ENCODE results near the gene PPP1R10.

The PPP1R10 gene

DNA sequence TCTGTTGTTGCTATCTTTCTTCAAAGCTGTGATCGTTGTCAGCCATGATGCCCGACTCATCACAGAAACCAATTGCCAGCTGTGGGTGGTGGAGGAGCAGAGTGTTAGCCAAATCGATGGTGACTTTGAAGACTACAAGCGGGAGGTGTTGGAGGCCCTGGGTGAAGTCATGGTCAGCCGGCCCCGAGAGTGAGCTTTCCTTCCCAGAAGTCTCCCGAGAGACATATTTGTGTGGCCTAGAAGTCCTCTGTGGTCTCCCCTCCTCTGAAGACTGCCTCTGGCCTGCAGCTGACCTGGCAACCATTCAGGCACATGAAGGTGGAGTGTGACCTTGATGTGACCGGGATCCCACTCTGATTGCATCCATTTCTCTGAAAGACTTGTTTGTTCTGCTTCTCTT is 26.5 kb downstream of the PPP1R10 start:
- Mint-ChIP-seq H3K9me3 (no peaks in the 10 kb centered on the region), H3K4me1 (peaks cover 16% of the 10 kb centered on the region), H3K27me3 (no peaks in the 10 kb centered on the region), H3K27ac (peak overlapping the region; percentile 72), H3K4me3 (no peak overlapping the region), H3K36me3 (peaks cover 25% of the 10 kb centered on the region)

DNA sequence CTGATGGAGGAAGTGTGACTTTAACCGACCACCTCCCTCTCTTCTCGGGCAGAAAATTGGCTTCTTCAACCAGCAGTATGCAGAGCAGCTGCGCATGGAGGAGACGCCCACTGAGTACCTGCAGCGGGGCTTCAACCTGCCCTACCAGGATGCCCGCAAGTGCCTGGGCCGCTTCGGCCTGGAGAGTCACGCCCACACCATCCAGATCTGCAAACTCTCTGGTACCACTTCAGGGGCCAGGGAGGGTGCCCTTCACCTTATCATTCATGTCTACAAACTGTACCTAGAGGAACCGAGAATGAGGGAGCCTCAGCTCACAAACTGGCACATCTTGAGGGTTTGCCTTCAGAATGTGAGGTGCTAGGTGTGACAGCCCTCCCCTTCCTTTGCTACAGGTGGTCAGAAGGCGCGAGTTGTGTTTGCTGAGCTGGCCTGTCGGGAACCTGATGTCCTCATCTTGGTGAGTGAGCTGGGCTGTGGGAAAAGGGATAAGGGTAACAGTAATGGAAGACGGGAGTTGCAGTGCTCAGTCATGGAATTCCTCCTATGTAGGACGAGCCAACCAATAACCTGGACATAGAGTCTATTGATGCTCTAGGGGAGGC is 27.2 kb downstream of the PPP1R10 start:
- no peaks in the 10 kb centered on the region for H3K27me3 Mint-ChIP-seq
- H3K4me3 Mint-ChIP-seq: no peak overlapping the region
- no peaks in the 10 kb centered on the region for H3K9me3 Mint-ChIP-seq
- H3K36me3 Mint-ChIP-seq: peaks cover 23% of the 10 kb centered on the region
- H3K27ac Mint-ChIP-seq: no peak overlapping the region
- peaks cover 16% of the 10 kb centered on the region for H3K4me1 Mint-ChIP-seq

DNA sequence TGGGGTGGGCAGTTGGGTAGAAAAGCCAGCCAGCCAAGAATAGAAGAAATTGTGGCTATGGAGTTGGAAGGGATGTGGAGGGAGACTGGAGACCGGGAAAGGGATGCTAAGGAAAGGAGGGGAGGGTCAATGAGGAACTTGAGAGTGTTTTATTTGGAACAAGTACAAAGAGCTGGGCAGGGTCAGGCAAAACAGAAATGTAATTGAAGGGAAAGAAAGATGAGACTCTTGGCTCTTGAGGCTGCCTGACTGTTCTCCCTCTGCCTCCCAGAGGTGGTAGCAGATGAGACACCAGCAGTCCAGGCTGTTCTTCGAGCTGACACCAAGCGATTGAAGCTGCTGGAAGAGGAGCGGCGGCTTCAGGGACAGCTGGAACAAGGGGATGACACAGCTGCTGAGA is 33.1 kb downstream of the PPP1R10 start:
- Mint-ChIP-seq H3K27me3 (no peaks in the 10 kb centered on the region), H3K4me3 (no peak overlapping the region), H3K9me3 (no peaks in the 10 kb centered on the region), H3K36me3 (peaks cover 17% of the 10 kb centered on the region), H3K27ac (no peak overlapping the region), H3K4me1 (no peaks in the 10 kb centered on the region)

DNA sequence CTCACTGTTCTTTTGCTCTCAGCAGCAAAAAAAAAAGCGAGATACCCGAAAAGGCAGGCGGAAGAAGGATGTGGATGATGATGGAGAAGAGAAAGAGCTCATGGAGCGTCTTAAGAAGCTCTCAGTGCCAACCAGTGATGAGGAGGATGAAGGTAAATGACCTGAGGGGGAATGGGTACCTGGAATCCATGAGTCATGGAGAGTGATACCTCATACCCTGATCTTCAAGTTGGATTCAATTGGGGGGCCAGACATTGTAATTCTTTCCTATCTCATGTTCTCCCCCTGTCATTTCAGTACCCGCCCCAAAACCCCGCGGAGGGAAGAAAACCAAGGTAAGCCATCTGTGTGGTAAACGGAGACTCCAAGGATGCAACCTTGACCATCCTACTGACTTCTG is 39.0 kb downstream of the PPP1R10 start:
- H3K36me3 Mint-ChIP-seq: peaks cover 29% of the 10 kb centered on the region
- H3K27me3 Mint-ChIP-seq: no peaks in the 10 kb centered on the region
- H3K27ac Mint-ChIP-seq: peak overlapping the region; percentile 41
- peaks cover 44% of the 10 kb centered on the region for H3K4me1 Mint-ChIP-seq
- no peaks in the 10 kb centered on the region for H3K9me3 Mint-ChIP-seq
- H3K4me3 Mint-ChIP-seq: no peak overlapping the region

- Mint-ChIP-seq H3K9me3 (no peaks in the 10 kb centered on the region), H3K27me3 (no peaks in the 10 kb centered on the region), H3K27ac (peak overlapping the region; percentile 46), H3K4me3 (peak overlapping the region; percentile 99), H3K4me1 (peaks cover 83% of the 10 kb centered on the region), H3K36me3 (peaks cover 24% of the 10 kb centered on the region)
Measured at GRCh38 chr6:30573113-30573512, 43.9 kb downstream of the PPP1R10 start.

- H3K27ac Mint-ChIP-seq: peak overlapping the region; percentile 99
- peaks cover 15% of the 10 kb centered on the region for H3K36me3 Mint-ChIP-seq
- H3K27me3 Mint-ChIP-seq: no peaks in the 10 kb centered on the region
- H3K4me1 Mint-ChIP-seq: peaks cover 81% of the 10 kb centered on the region
- H3K9me3 Mint-ChIP-seq: no peaks in the 10 kb centered on the region
- H3K4me3 Mint-ChIP-seq: peak overlapping the region; percentile 99
Measured at GRCh38 chr6:30572148-30572547, 44.9 kb downstream of the PPP1R10 start.

DNA sequence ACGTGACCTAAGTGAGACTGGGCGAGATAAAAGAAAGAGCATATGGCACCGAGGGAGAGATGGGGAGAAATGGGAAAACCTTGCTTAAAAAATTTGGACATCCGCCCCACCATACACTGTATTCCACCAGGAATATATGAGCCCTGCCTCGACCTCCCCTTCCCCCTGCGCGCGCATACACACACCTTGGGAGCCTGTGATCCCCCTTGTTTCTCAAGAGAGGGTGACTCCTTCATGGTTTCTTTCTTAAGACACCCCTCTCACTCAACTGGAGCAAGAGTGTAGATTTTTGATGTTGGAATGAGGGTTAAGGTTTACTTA is 45.3 kb downstream of the PPP1R10 start:
- H3K27ac Mint-ChIP-seq: peak overlapping the region; percentile 99
- H3K4me3 Mint-ChIP-seq: peak overlapping the region; percentile 99
- H3K4me1 Mint-ChIP-seq: peaks cover 80% of the 10 kb centered on the region
- peaks cover 14% of the 10 kb centered on the region for H3K36me3 Mint-ChIP-seq
- no peaks in the 10 kb centered on the region for H3K9me3 Mint-ChIP-seq
- H3K27me3 Mint-ChIP-seq: no peaks in the 10 kb centered on the region

- no peaks in the 10 kb centered on the region for H3K27me3 Mint-ChIP-seq
Measured at GRCh38 chr6:30571075-30571761, 45.8 kb downstream of the PPP1R10 start, which contains the start of gene ABCF1. TSS of gene ABCF1 (plus strand) at chr6:30571442. CDS start at chr6:30571488, 46 bp downstream.

DNA sequence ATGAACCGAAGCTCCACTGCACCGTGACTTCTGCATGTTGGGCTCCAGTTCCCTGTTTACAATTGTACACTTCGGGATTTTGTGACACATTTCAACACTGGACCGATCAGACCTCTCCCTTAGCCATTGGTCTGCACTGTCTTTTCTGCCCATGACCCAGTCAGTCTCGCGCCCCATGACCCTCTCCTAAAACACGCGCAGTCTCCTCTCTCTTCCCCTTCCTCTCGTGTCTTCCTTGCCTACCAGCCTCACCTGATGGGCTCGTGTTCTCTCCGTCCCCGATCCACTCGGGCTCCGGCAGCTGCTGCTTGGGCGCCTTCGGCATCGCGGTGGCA is 46.3 kb downstream of the PPP1R10 start:
- H3K4me1 Mint-ChIP-seq: peaks cover 78% of the 10 kb centered on the region
- H3K27ac Mint-ChIP-seq: peak overlapping the region; percentile 99
- H3K36me3 Mint-ChIP-seq: peaks cover 11% of the 10 kb centered on the region
- no peaks in the 10 kb centered on the region for H3K27me3 Mint-ChIP-seq
- H3K4me3 Mint-ChIP-seq: peak overlapping the region; percentile 99
- H3K9me3 Mint-ChIP-seq: no peaks in the 10 kb centered on the region

More at GRCh38 chr6:30571075-30571761, 45.8 kb downstream of the PPP1R10 start, which contains the start of gene ABCF1:
- peaks cover 11% of the 10 kb centered on the region for H3K36me3 Mint-ChIP-seq
- peak within 1 kb of the TSS; percentile 99 for H3K27ac Mint-ChIP-seq
- H3K4me3 Mint-ChIP-seq: peak within 1 kb of the TSS; percentile 99
- peaks cover 75% of the 10 kb centered on the region for H3K4me1 Mint-ChIP-seq
- H3K9me3 Mint-ChIP-seq: no peaks in the 10 kb centered on the region

GRCh38 chr6:30570263-30570662 is 46.8 kb downstream of the PPP1R10 start:
- H3K27ac Mint-ChIP-seq: peak overlapping the region; percentile 73
- H3K9me3 Mint-ChIP-seq: no peaks in the 10 kb centered on the region
- peak overlapping the region; percentile 99 for H3K4me3 Mint-ChIP-seq
- H3K4me1 Mint-ChIP-seq: peaks cover 80% of the 10 kb centered on the region
- peaks cover 11% of the 10 kb centered on the region for H3K36me3 Mint-ChIP-seq
- no peaks in the 10 kb centered on the region for H3K27me3 Mint-ChIP-seq

GRCh38 chr6:30568245-30568644 is 48.8 kb downstream of the PPP1R10 start:
- Mint-ChIP-seq H3K27me3 (no peaks in the 10 kb centered on the region), H3K4me3 (no peak overlapping the region), H3K9me3 (no peaks in the 10 kb centered on the region), H3K36me3 (peaks cover 9% of the 10 kb centered on the region), H3K4me1 (peaks cover 66% of the 10 kb centered on the region), H3K27ac (peak overlapping the region; percentile 31)

- no peak overlapping the region for H3K4me3 Mint-ChIP-seq
- no peak overlapping the region for H3K27ac Mint-ChIP-seq
- H3K9me3 Mint-ChIP-seq: no peaks in the 10 kb centered on the region
- peaks cover 12% of the 10 kb centered on the region for H3K36me3 Mint-ChIP-seq
- H3K4me1 Mint-ChIP-seq: peaks cover 54% of the 10 kb centered on the region
- no peaks in the 10 kb centered on the region for H3K27me3 Mint-ChIP-seq
Measured at GRCh38 chr6:30565772-30566171, 51.3 kb downstream of the PPP1R10 start.

DNA sequence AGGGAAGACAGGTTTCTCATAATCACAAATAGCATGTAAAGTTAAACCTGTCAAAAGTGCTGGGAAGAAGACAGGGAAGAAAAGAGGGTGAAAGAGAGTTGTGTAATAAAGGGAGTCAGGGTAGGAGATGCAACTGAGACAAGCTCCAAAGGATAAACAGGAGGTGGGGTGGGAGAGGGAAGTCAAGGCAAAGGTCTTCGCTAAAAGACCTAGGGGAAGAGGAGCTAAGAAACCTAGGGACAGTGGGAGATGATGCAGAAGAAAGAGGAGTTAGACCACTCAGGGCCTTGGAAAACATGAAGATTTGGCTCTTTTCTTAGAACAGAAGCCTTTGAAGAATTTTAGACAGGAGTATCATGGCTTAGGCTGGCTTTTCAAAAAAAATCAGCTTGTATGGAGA is 52.9 kb downstream of the PPP1R10 start:
- H3K4me1 Mint-ChIP-seq: peaks cover 51% of the 10 kb centered on the region
- no peaks in the 10 kb centered on the region for H3K27me3 Mint-ChIP-seq
- H3K4me3 Mint-ChIP-seq: no peak overlapping the region
- no peaks in the 10 kb centered on the region for H3K9me3 Mint-ChIP-seq
- H3K27ac Mint-ChIP-seq: peak overlapping the region; percentile 79
- peaks cover 14% of the 10 kb centered on the region for H3K36me3 Mint-ChIP-seq

DNA sequence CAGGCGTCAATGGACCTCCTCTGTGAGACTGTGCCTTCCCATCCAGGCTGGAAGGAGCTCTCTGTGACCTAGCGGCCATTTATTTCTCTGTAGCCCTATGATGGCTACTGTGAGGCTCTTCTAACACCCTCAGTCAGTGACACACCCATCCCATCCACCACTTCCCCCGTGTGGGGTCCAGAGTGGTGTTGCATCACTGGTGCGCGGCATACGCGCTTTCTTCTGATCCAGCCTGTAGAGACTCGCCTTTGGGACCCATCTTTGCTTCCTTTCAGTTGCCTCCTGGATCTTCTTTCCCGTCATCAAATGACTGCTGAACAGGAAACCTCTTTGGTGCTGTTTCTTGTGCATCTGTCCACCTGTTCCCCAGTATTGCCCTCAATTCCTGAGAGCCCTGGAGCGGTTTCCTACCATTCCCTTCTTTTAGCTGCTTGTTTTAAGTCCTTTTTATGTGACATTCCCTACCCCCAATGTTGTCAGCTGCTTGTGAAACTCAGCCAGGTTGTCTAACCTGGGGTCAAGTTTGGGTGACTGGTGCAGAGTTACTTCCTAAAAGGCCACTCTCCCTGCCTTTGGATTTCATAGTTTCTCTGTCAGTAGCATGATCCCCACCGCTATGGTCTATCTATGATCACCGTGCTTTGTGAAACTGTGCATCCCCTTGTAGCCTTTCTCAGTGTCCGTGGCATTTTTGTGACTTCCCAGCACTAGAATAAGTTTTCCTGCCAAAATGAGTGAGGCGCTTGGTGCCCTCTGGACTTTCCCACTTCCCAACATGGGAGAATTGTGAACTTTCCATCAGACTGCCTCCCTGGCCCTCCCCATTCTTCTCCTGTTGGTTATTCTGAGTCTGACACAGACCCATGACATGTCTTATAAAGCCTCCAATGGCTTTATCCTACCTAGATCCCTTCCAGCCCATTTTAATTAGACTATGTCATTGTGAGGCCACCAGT is 54.3 kb downstream of the PPP1R10 start:
- Mint-ChIP-seq H3K36me3 (peaks cover 14% of the 10 kb centered on the region), H3K4me1 (peaks cover 55% of the 10 kb centered on the region), H3K4me3 (no peak overlapping the region), H3K9me3 (no peaks in the 10 kb centered on the region), H3K27ac (peak overlapping the region; percentile 56), H3K27me3 (no peaks in the 10 kb centered on the region)

GRCh38 chr6:30560930-30561329 is 56.1 kb downstream of the PPP1R10 start:
- Mint-ChIP-seq H3K27ac (no peak overlapping the region), H3K9me3 (no peaks in the 10 kb centered on the region), H3K36me3 (peaks cover 18% of the 10 kb centered on the region), H3K27me3 (no peaks in the 10 kb centered on the region), H3K4me1 (peaks cover 56% of the 10 kb centered on the region), H3K4me3 (no peak overlapping the region)

DNA sequence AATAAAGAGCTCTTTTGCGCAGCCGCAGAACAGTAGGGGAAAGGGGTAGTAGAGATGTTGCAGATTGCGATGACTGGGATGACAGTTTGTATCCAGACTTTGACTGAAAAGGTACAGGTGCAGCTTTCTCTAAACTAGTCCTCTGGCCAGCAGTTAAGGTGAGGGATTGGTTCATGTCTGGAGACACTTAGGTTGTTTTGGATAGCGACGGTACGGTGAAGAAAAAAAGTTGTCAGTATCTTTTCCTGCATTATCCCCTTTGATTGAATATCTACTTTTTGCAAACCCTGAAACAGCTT is 59.4 kb downstream of the PPP1R10 start:
- Mint-ChIP-seq H3K27me3 (no peaks in the 10 kb centered on the region), H3K27ac (peak overlapping the region; percentile 100), H3K36me3 (peaks cover 11% of the 10 kb centered on the region), H3K9me3 (no peaks in the 10 kb centered on the region), H3K4me3 (peak overlapping the region; percentile 100), H3K4me1 (peaks cover 51% of the 10 kb centered on the region)
